Endothelial cell (in vitro differentiated cells): ENCODE measurements around the gene SERPINB10. TPM values are rescaled to one million over a fixed set of nuclear protein-coding genes. Genes with fewer than 3 reads are reported as not detected.

Experiments
- DNase-seq: peaks from one replicate; pipeline ENCODE4 v3.0.0; 2021; ENCODE audit warnings: low spot score
- H3K27ac Mint-ChIP-seq: one replicate; pipeline ENCODE4 v1.8.0; 2021; ENCODE audit warnings: mixed read lengths, inconsistent platforms; ENCODE audit not compliant: unreplicated experiment
- H3K27me3 Mint-ChIP-seq: one replicate; pipeline ENCODE4 v1.8.0; 2021; ENCODE audit warnings: mild to moderate bottlenecking, moderate library complexity, mixed read lengths, inconsistent platforms; ENCODE audit not compliant: unreplicated experiment
- H3K36me3 Mint-ChIP-seq: one replicate; pipeline ENCODE4 v1.8.0; 2021; ENCODE audit warnings: mild to moderate bottlenecking, low read depth, mixed read lengths, inconsistent platforms; ENCODE audit not compliant: unreplicated experiment
- H3K4me1 Mint-ChIP-seq: one replicate; pipeline ENCODE4 v1.8.0; 2021; ENCODE audit warnings: mild to moderate bottlenecking, mixed read lengths, inconsistent platforms; ENCODE audit not compliant: unreplicated experiment
- H3K4me3 Mint-ChIP-seq: one replicate; pipeline ENCODE4 v1.8.0; 2021; ENCODE audit warnings: mild to moderate bottlenecking, mixed read lengths, inconsistent platforms; ENCODE audit not compliant: unreplicated experiment
- H3K9me3 Mint-ChIP-seq: one replicate; pipeline ENCODE4 v1.8.0; 2021; ENCODE audit warnings: mixed read lengths, inconsistent platforms; ENCODE audit not compliant: unreplicated experiment
- total RNA-seq: library from RNA; stranded (reverse); fragmentation: NEBNext Ultra II Directional; extraction: Animal tissue kit (Norgen Biotek cat#: 25700); gene quantifications from one replicate; pipeline ENCODE4 v1.2.1, GENCODE V29; 2021; ENCODE audit not compliant: unreplicated experiment
- TF ChIP-seq, protein P1 (sequence below): fragments of 200-600 bp; sonication (generic); IDR thresholded peaks from one replicate; pipeline ENCODE4 v1.5.0; 2021; ENCODE audit warnings: antibody characterized with exemption; ENCODE audit not compliant: unreplicated experiment

The SERPINB10 gene
- total RNA-seq, 1 donor from 2014 or later = not detected

DNA sequence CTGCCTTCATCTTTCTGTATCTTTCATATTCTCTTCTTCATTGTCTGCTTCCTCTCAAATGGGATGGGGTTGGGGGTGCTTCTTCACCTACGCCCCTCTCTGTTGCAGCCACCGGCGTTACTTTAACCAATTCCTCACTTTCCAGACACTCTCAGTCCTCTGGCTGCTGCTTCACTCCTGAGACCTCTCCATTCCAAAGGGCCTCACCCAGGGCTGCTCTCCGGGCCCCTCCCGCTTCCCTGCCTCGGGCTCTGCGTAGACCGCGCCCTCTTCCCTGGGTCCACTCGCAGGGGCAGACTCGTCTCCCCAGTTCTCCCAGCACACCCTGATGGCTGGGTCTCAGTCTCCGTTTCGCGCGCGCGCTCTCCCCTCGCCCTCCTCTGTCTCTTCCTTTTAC is 63.0 kb downstream of the SERPINB10 start:
- H3K27me3 Mint-ChIP-seq = peaks cover 15% of the 10 kb centered on the region
- H3K36me3 Mint-ChIP-seq = no peaks in the 10 kb centered on the region
- no peaks in the 10 kb centered on the region for H3K9me3 Mint-ChIP-seq
- DNase-seq = peak; percentile 19
- H3K4me3 Mint-ChIP-seq = peak overlapping the region; percentile 92
- TF ChIP-seq, protein P1, sequence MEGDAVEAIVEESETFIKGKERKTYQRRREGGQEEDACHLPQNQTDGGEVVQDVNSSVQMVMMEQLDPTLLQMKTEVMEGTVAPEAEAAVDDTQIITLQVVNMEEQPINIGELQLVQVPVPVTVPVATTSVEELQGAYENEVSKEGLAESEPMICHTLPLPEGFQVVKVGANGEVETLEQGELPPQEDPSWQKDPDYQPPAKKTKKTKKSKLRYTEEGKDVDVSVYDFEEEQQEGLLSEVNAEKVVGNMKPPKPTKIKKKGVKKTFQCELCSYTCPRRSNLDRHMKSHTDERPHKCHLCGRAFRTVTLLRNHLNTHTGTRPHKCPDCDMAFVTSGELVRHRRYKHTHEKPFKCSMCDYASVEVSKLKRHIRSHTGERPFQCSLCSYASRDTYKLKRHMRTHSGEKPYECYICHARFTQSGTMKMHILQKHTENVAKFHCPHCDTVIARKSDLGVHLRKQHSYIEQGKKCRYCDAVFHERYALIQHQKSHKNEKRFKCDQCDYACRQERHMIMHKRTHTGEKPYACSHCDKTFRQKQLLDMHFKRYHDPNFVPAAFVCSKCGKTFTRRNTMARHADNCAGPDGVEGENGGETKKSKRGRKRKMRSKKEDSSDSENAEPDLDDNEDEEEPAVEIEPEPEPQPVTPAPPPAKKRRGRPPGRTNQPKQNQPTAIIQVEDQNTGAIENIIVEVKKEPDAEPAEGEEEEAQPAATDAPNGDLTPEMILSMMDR = no peak
- peak overlapping the region; percentile 89 for H3K27ac Mint-ChIP-seq
- H3K4me1 Mint-ChIP-seq = peaks cover 14% of the 10 kb centered on the region

DNA sequence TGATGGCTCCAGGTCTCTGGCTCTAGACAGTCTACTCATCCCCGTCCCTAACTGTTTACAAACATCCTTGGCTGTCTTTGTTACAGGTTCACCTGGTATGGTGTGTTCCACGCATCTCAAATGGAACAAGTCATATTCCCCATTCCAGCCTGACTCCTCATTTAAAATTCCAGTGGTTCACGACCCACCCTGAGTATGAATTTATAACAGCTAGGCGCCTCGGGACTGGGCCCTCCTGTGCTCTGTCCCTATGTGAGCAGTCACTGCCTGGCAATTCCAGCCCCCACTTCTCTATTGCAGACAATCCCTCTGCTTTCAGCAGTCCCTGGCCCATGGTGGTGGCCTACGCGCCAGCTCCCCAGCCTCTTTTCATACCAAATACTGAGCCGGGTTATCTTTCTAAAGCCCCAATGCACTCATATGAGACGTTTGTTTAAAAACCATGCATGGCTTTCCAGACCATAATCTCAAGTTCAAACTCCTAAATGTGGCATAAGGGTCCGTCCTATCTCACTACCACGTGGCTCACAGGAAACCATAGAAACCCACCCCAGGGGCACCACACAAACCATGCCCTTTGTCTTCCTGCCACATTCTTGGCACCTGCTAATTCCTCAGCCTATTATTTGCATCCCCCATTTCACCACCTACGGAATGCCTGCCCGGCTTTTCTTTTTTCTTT is 63.7 kb downstream of the SERPINB10 start:
- Mint-ChIP-seq H3K27me3 (peaks cover 15% of the 10 kb centered on the region), H3K27ac (peak overlapping the region; percentile 89), H3K4me1 (peaks cover 14% of the 10 kb centered on the region), H3K9me3 (no peaks in the 10 kb centered on the region), H3K4me3 (peak overlapping the region; percentile 92), H3K36me3 (no peaks in the 10 kb centered on the region)
- DNase-seq = no peak
- TF ChIP-seq, protein P1 = no peak

DNA sequence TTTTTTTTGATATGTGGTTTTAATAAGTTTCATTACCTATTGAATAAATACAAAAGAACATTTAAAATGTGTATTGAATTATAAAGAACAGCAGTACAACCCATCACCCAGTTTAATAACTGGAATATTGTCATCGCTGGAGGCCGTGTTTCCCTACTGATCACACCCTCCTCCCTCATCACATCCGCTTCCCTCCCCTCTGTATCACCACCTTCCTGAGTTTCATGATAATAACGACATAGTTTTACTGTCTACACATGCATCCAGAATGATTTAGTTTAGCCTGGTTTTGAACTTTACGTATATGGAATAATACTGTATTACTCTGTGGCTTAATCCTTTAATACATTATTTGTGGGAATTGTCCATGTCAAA is 64.2 kb downstream of the SERPINB10 start:
- Mint-ChIP-seq H3K4me1 (peaks cover 14% of the 10 kb centered on the region), H3K36me3 (no peaks in the 10 kb centered on the region), H3K27me3 (peaks cover 15% of the 10 kb centered on the region), H3K4me3 (no peak overlapping the region), H3K9me3 (no peaks in the 10 kb centered on the region), H3K27ac (no peak overlapping the region)
- TF ChIP-seq, protein P1 = no peak
- DNase-seq = no peak

DNA sequence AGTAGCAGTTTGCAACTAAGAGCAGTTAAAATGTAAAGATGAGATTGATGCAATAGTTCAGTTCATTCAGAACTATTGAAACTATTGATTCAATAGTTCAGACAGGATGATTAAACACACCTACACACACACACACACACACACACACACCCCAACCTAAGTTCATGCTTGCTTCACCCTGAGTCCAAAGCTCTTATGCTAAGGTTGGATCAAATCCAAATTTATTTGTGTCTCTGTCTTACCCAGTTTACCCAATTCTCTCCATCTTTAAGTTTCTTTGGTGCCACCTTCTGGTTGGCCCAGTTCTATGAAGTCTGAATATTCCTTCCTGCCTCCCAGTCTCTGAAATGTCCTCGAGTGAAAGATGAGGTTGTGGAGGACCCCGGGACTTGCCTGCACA is 67.2 kb downstream of the SERPINB10 start:
- DNase-seq = no peak
- no peak overlapping the region for H3K27ac Mint-ChIP-seq

DNA sequence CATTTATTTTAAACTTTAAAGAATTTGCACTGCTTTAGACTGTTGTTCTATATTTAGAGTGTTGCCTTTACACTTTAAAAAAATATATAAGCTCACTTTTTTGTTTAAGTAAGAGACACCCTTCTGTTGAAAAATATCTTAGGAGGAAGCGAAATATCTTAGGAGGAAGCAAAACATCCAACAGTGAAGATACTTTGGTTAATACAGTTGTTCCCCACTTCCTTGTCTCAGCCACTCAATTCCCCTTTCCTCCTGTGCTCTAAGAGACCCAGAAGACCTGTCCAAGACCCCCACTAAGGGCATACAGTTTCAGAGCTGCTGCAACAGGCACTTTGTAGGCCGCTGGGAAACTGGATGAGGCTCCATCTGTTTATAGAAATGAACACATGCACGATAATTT is 67.9 kb downstream of the SERPINB10 start:
- H3K4me3 Mint-ChIP-seq = no peak overlapping the region
- TF ChIP-seq, protein P1 = no peak
- no peaks in the 10 kb centered on the region for H3K36me3 Mint-ChIP-seq
- peaks cover 11% of the 10 kb centered on the region for H3K27me3 Mint-ChIP-seq
- no peak for DNase-seq
- H3K9me3 Mint-ChIP-seq = no peaks in the 10 kb centered on the region
- no peak overlapping the region for H3K27ac Mint-ChIP-seq
- H3K4me1 Mint-ChIP-seq = peaks cover 3% of the 10 kb centered on the region

More for the DNA sequence above, 67.2 kb downstream of the SERPINB10 start:
- no peaks in the 10 kb centered on the region for H3K36me3 Mint-ChIP-seq
- H3K4me3 Mint-ChIP-seq = no peak overlapping the region
- H3K9me3 Mint-ChIP-seq = no peaks in the 10 kb centered on the region
- TF ChIP-seq, protein P1 = no peak
- H3K27me3 Mint-ChIP-seq = peaks cover 10% of the 10 kb centered on the region
- H3K4me1 Mint-ChIP-seq = peaks cover 3% of the 10 kb centered on the region
